HEK293 (cell line): ENCODE measurements around the gene SMIM5.

Source experiments
- YY1 ChIP-seq: fragments of 450-650 bp; formaldehyde crosslinking; IDR thresholded peaks from 2 replicates; pipeline ENCODE4 v1.5.1; 2018; ENCODE audit warnings: missing biosample characterization, missing genetic modification characterization
- TF ChIP-seq, protein P1 (sequence below): fragments of 450-650 bp; formaldehyde crosslinking; IDR thresholded peaks from 2 replicates; pipeline ENCODE4 v1.5.1; 2016; ENCODE audit warnings: missing biosample characterization, missing genetic modification characterization
- TF ChIP-seq, protein P2 (sequence below): fragments of 450-650 bp; formaldehyde crosslinking; IDR thresholded peaks from 2 replicates; pipeline ENCODE4 v1.5.1; 2016; ENCODE audit warnings: missing biosample characterization, missing genetic modification characterization
- TF ChIP-seq, protein P3 (sequence below): IDR thresholded peaks from 2 replicates; pipeline ENCODE4 v1.6.1; 2011; ENCODE audit warnings: mild to moderate bottlenecking, low read depth, low read length, borderline replicate concordance

DNA sequence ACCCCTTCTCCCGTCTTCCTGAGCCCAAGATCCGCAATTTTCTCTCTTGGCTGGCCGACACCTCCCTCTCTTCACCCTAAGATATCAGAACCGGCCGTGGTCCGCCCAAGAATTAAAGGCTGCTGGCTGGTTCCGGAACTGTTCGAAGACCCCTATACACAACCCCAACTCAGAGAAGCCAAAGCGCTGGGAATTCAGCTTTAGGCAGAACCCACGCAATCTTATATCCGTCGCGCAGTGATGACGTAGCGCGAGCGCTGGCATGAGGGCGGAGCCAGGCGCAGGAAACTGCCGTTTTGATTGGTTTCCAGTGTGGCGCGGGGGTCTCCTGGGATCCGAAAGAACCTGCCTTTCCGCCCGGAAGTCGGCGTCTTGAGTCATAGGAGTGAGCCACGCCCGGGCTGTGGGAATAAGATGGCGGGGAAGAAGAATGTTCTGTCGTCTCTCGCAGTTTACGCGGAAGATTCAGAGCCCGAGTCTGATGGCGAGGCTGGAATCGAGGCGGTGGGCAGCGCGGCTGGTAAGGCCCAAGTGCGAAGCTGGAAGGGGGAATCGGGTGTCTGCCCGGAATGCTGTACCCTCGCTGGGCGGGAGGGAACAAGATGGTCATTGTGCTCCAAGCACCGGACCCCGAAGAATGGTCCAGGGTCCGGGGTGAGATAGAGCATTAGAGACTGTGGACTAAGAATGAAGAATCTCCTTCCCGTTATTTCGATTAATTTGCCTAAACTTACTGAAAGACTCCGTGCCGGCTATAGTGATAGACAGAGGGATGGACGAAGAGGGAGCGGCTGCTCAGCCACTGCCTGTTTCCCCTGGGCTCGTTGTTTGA, 33.9 kb downstream of the SMIM5 start, which contains the start of the genes RECQL5 and SAP30BP:
- peak; percentile 87 for TF ChIP-seq YY1
- TF ChIP-seq, protein P1, sequence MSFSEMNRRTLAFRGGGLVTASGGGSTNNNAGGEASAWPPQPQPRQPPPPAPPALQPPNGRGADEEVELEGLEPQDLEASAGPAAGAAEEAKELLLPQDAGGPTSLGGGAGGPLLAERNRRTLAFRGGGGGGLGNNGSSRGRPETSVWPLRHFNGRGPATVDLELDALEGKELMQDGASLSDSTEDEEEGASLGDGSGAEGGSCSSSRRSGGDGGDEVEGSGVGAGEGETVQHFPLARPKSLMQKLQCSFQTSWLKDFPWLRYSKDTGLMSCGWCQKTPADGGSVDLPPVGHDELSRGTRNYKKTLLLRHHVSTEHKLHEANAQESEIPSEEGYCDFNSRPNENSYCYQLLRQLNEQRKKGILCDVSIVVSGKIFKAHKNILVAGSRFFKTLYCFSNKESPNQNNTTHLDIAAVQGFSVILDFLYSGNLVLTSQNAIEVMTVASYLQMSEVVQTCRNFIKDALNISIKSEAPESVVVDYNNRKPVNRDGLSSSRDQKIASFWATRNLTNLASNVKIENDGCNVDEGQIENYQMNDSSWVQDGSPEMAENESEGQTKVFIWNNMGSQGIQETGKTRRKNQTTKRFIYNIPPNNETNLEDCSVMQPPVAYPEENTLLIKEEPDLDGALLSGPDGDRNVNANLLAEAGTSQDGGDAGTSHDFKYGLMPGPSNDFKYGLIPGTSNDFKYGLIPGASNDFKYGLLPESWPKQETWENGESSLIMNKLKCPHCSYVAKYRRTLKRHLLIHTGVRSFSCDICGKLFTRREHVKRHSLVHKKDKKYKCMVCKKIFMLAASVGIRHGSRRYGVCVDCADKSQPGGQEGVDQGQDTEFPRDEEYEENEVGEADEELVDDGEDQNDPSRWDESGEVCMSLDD (tag by site-specific recombination): peak; percentile 53; the same call in 1 of the 2 replicates
- TF ChIP-seq, protein P2, sequence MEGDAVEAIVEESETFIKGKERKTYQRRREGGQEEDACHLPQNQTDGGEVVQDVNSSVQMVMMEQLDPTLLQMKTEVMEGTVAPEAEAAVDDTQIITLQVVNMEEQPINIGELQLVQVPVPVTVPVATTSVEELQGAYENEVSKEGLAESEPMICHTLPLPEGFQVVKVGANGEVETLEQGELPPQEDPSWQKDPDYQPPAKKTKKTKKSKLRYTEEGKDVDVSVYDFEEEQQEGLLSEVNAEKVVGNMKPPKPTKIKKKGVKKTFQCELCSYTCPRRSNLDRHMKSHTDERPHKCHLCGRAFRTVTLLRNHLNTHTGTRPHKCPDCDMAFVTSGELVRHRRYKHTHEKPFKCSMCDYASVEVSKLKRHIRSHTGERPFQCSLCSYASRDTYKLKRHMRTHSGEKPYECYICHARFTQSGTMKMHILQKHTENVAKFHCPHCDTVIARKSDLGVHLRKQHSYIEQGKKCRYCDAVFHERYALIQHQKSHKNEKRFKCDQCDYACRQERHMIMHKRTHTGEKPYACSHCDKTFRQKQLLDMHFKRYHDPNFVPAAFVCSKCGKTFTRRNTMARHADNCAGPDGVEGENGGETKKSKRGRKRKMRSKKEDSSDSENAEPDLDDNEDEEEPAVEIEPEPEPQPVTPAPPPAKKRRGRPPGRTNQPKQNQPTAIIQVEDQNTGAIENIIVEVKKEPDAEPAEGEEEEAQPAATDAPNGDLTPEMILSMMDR (tag by site-specific recombination): no peak
- TF ChIP-seq, protein P3, sequence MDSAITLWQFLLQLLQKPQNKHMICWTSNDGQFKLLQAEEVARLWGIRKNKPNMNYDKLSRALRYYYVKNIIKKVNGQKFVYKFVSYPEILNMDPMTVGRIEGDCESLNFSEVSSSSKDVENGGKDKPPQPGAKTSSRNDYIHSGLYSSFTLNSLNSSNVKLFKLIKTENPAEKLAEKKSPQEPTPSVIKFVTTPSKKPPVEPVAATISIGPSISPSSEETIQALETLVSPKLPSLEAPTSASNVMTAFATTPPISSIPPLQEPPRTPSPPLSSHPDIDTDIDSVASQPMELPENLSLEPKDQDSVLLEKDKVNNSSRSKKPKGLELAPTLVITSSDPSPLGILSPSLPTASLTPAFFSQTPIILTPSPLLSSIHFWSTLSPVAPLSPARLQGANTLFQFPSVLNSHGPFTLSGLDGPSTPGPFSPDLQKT: peak; percentile 91
